GM18868 (cell line): Measurements from ENCODE around the gene RAB44.
A peak's percentile ranks its signal among the peaks of the same experiment; 100 is the strongest.

Experiments used
- ATAC-seq: cut with Tn5 transposase; IDR thresholded peaks from one replicate; pipeline ENCODE4 v1.9.1; 2021; ENCODE audit warnings: mild to moderate bottlenecking, moderate library complexity; ENCODE audit not compliant: unreplicated experiment

Gene RAB44

GRCh38 chr6:36766399-36766945 lies 68.8 kb downstream of the RAB44 start:
- no peak for ATAC-seq

- ATAC-seq, result no peak
These were observed 71.6 kb downstream of the RAB44 start for GRCh38 chr6:36769183-36769675.

- no peak for ATAC-seq
These were observed 72.3 kb downstream of the RAB44 start for GRCh38 chr6:36769676-36770499.

GRCh38 chr6:36771145-36771544 lies 73.5 kb downstream of the RAB44 start:
- ATAC-seq, result no peak

- ATAC-seq, result no peak
These were observed 74.8 kb downstream of the RAB44 start for GRCh38 chr6:36772397-36772796.

- ATAC-seq, result no peak
These were observed 76.7 kb downstream of the RAB44 start for GRCh38 chr6:36774331-36774730.

- no peak for ATAC-seq
These were observed 78.5 kb downstream of the RAB44 start for GRCh38 chr6:36776167-36776566.

- ATAC-seq, result no peak
These were observed 80.2 kb downstream of the RAB44 start for GRCh38 chr6:36777801-36778200.

GRCh38 chr6:36779227-36779626 lies 81.6 kb downstream of the RAB44 start:
- no peak for ATAC-seq

GRCh38 chr6:36780442-36781177 lies 83.0 kb downstream of the RAB44 start:
- ATAC-seq, result no peak

GRCh38 chr6:36781669-36782068 lies 84.0 kb downstream of the RAB44 start:
- peak; percentile 56 for ATAC-seq
